Uterus (tissue), 4 donors: ENCODE measurements around the gene ARHGAP9. TPM values are rescaled to one million over a fixed set of nuclear protein-coding genes. Genes with fewer than 3 reads are reported as not detected.
"Not testable (repeated sequence)": the region's sequence is repeated elsewhere in the genome, so short reads cannot be mapped to it uniquely, and the experiment has no call there.

Experiments
- DNase-seq, 2 donors: peaks; one replicate each; pipeline ENCODE4 v3.0.0-alpha.2; 2019 to 2020
- H3K27ac ChIP-seq, 2 donors: fragments of 200-600 bp; sonication (generic); 1 replicate in 1 of 2; 2 replicates in 1 of 2; pipeline ENCODE4 v1.5.1; 2016 to 2018
- H3K27me3 ChIP-seq, 2 donors: fragments of 200-600 bp; sonication (generic); one replicate each; pipeline ENCODE4 v1.5.1; 2018 to 2019; ENCODE audit warnings: control low read depth in 1 of 2
- H3K36me3 ChIP-seq, 2 donors: fragments of 200-600 bp; sonication (generic); one replicate each; pipeline ENCODE4 v1.5.1; 2019; ENCODE audit warnings: control low read depth in 1 of 2
- H3K4me1 ChIP-seq, 2 donors: fragments of 200-600 bp; sonication (generic); one replicate each; pipeline ENCODE4 v1.5.1; 2018 to 2019; ENCODE audit warnings: control low read depth in 1 of 2
- H3K4me3 ChIP-seq, 2 donors: fragments of 200-600 bp; sonication (generic); 1 replicate in 1 of 2; 2 replicates in 1 of 2; pipeline ENCODE4 v1.5.1; 2018 to 2019; ENCODE audit warnings: mild to moderate bottlenecking in 1 of 2
- H3K9me3 ChIP-seq, 2 donors: fragments of 200-600 bp; sonication (generic); one replicate each; pipeline ENCODE4 v1.5.1; 2019; ENCODE audit warnings: control low read depth in 1 of 2
- POLR2A ChIP-seq, 2 donors: fragments of 450-650 bp; IDR thresholded peaks; one replicate each; pipeline ENCODE4 v1.6.1; 2016; ENCODE audit warnings: antibody characterized with exemption in 2 of 2, mild to moderate bottlenecking in 1 of 2, moderate library complexity in 1 of 2
- intact Hi-C: fragments of 100-400 bp; cut with DNase I; formaldehyde crosslinking; loops from one replicate; pipeline ENCODE4 v1.15.1; 2023; ENCODE audit warnings: low total_unique reads
- total RNA-seq, 4 donors: library from RNA; depleted of rRNA in 3 of 4; stranded (reverse); fragments of >200 nt in 3 of 4; gene quantifications; one replicate each; pipeline versions ENCODE4 v1.1.0 to v1.2.4, GENCODE V29; 2014 to 2023
- TF ChIP-seq, protein P1 (sequence below), 4 experiments: fragments of 200-600 bp in 2 of 4; fragments of 450-650 bp in 2 of 4; sonication (generic) in 2 of 4; IDR thresholded peaks; one replicate each; pipeline ENCODE4 v1.5.1; 2016 to 2019; ENCODE audit warnings: antibody characterized with exemption in 4 of 4, mild to moderate bottlenecking in 2 of 4, moderate library complexity in 1 of 4
- donor health status: DM: yes; HTN: yes; CAD: no.

Gene ARHGAP9
- total RNA-seq, 4 donors from 2014 or later: 1.5 to 8.1 (median 3.3) TPM

DNA sequence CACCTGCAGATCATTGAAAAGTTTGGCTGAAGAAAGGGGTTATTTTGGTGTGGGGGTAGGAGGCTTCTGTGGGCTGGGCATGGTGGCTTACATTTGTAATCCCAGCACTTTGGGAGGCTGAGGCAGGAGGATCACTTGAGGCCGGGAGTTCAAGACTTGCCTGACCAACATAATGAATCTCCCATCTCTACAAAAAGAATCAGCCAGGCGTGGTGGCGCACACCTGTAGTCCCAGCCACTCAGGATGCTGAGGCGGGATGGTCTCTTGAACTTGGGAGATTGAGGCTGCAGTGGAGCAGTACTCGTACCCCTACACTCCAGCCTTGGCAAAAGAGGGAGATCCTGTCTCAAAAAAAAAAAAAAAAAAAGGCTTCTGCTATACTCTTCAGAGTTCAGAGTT is 33.6 kb upstream of the ARHGAP9 start:
- Histone ChIP-seq H3K27me3 (no peaks in the 10 kb centered on the region), H3K4me1 (no peaks in the 10 kb centered on the region), H3K27ac (no peak overlapping the region), H3K36me3 (no peaks in the 10 kb centered on the region), H3K4me3 (no peak overlapping the region), H3K9me3 (no peaks in the 10 kb centered on the region)
- intact Hi-C loops: no loop called here
- DNase-seq: no peak
- no peak for TF ChIP-seq POLR2A (IDR thresholded peaks at IDR 0.05)
- TF ChIP-seq, protein P1, sequence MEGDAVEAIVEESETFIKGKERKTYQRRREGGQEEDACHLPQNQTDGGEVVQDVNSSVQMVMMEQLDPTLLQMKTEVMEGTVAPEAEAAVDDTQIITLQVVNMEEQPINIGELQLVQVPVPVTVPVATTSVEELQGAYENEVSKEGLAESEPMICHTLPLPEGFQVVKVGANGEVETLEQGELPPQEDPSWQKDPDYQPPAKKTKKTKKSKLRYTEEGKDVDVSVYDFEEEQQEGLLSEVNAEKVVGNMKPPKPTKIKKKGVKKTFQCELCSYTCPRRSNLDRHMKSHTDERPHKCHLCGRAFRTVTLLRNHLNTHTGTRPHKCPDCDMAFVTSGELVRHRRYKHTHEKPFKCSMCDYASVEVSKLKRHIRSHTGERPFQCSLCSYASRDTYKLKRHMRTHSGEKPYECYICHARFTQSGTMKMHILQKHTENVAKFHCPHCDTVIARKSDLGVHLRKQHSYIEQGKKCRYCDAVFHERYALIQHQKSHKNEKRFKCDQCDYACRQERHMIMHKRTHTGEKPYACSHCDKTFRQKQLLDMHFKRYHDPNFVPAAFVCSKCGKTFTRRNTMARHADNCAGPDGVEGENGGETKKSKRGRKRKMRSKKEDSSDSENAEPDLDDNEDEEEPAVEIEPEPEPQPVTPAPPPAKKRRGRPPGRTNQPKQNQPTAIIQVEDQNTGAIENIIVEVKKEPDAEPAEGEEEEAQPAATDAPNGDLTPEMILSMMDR (IDR thresholded peaks at IDR 0.05): no peak

DNA sequence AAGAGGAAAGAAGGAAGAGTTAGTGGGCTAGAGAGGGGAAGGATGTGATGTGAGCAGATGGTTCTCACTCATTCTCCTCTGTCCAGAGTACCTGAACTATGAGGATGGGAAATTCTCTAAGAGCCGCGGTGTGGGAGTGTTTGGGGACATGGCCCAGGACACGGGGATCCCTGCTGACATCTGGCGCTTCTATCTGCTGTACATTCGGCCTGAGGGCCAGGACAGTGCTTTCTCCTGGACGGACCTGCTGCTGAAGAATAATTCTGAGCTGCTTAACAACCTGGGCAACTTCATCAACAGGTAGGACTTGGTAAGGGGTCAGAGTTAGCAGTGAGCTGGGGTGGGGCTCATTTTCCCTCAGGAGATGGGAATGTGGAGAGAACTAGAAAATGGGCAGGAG is 33.0 kb upstream of the ARHGAP9 start:
- intact Hi-C loops: no loop called here
- Histone ChIP-seq H3K4me1 (no peaks in the 10 kb centered on the region), H3K27ac (no peak overlapping the region), H3K27me3 (no peaks in the 10 kb centered on the region), H3K4me3 (no peak overlapping the region), H3K9me3 (no peaks in the 10 kb centered on the region), H3K36me3 (no peaks in the 10 kb centered on the region)
- TF ChIP-seq, protein P1 (IDR thresholded peaks at IDR 0.05): no peak
- TF ChIP-seq POLR2A (IDR thresholded peaks at IDR 0.05): no peak
- DNase-seq: no peak

DNA sequence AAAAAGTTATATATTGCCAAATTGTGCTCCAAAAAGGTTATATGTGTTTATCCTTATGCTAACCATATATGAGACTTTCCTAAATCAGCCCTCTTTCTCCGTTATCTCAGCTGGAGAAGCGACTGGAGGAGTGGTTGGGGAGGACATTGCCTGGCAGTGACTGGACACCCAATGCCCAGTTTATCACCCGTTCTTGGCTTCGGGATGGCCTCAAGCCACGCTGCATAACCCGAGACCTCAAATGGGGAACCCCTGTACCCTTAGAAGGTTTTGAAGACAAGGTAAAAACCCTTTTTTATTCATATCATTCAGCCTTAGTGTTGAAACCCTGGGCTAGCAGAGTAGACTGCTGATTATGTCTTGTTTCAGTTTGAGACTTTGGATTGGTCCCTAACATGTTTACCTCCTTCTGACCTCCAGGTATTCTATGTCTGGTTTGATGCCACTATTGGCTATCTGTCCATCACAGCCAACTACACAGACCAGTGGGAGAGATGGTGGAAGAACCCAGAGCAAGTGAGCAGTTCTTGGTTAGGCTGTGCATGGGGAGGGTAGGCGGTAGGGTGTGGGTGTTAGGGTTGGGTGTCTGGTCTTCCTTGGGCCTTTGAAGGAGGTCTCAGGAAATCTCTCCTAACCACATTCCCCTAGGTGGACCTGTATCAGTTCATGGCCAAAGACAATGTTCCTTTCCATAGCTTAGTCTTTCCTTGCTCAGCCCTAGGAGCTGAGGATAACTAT is 32.1 kb upstream of the ARHGAP9 start:
- no peak overlapping the region for H3K27ac ChIP-seq
- no peak for DNase-seq
- no peak overlapping the region for H3K4me3 ChIP-seq
- no peaks in the 10 kb centered on the region for H3K9me3 ChIP-seq
- H3K36me3 ChIP-seq: no peaks in the 10 kb centered on the region
- intact Hi-C loops: no loop called here
- TF ChIP-seq, protein P1 (IDR thresholded peaks at IDR 0.05): no peak
- TF ChIP-seq POLR2A (IDR thresholded peaks at IDR 0.05): no peak
- no peaks in the 10 kb centered on the region for H3K27me3 ChIP-seq
- H3K4me1 ChIP-seq: no peaks in the 10 kb centered on the region

DNA sequence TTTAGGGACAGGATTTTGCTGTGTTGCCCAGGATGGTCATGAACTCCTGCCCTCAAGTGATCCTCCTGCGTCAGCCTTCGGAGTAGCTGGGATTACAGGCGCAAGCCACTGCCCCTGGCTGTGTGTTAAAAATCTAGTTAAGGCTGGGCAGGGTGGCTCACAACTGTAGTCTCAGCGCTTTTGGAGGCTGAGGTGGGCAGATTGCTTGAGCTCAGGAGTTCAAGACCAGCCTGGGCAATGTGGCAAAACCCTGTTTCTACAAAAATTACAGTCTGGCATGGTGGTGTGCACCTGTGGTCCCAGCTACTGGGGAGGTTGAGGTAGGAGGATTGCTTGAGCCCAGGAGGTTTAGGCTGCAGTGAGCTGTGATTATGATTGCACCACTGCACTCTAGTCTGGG is 31.5 kb upstream of the ARHGAP9 start:
- TF ChIP-seq, protein P1 (IDR thresholded peaks at IDR 0.05): no peak
- no peak for TF ChIP-seq POLR2A (IDR thresholded peaks at IDR 0.05)
- H3K4me3 ChIP-seq: no peak overlapping the region
- no peaks in the 10 kb centered on the region for H3K4me1 ChIP-seq
- H3K27ac ChIP-seq: no peak overlapping the region
- intact Hi-C loops: no loop called here
- H3K36me3 ChIP-seq: no peaks in the 10 kb centered on the region
- no peak for DNase-seq
- H3K9me3 ChIP-seq: no peaks in the 10 kb centered on the region
- no peaks in the 10 kb centered on the region for H3K27me3 ChIP-seq

DNA sequence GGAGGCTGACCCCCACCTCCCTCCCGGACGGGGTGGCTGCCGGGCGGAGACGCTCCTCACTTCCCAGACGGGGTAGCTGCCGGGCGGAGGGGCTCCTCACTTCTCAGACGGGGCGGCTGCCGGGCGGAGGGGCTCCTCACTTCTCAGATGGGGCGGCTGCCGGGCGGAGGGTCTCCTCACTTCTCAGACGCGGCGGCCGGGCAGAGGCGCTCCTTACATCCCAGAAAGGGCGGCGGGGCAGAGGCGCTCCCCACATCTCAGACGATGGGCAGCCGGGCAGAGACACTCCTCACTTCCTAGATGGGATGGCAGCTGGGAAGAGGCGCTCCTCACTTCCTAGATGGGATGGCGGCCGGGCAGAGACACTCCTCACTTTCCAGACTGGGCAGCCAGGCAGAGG is 28.1 kb upstream of the ARHGAP9 start:
- H3K27me3 ChIP-seq, H3K9me3 ChIP-seq, intact Hi-C loops, H3K4me1 ChIP-seq, DNase-seq, H3K36me3 ChIP-seq, H3K4me3 ChIP-seq, H3K27ac ChIP-seq: not testable (repeated sequence)

DNA sequence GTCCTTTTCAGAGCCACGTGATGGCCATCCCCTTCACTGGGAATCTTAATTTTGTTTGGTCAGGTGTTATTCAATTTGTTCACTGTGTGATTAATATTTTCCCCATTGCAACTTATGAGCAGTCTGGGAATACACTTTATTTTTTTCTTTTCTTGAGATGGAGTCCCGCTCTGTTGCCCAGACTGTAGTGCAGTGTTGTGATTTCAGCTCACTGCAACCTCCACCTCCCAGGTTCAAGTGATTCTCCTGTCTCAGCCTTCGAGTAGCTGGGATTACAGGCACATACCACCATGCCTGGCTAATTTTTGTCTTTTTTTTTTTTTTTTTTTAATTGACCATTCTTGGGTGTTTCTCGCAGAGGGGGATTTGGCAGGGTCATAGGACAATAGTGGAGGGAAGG is 26.9 kb upstream of the ARHGAP9 start:
- H3K27ac ChIP-seq, H3K27me3 ChIP-seq, H3K36me3 ChIP-seq, DNase-seq, intact Hi-C loops, H3K4me1 ChIP-seq, H3K4me3 ChIP-seq, H3K9me3 ChIP-seq: not testable (repeated sequence)

DNA sequence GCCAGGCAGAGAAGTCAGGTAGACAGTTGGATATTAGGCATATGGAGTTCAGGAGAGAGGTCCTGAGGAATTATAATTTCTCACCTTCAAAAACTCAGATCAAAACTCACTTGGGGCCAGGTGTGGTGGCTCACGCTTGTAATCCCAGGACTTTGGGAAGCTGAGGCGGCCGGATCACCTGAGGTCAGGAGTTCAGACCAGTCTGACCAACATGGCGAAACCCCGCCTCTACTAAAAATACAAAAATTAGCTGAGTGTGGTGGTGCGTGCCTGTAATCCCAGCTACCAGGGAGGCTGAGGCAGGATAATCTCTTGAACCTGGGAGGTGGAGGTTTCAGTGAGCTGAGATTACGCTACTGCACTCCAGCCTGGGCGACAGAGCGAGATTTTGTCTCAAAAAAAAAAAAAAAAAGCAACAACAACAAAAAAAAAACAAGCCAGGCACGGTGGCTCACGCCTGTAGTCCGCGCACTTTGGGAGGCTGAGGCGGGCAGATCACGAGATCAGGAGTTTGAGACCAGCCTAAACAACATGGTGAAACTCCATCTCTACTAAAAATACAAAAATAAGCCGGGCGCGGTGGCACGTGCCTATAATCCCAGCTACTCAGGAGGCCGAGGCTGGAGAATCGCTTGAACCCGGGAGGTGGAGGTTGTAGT is 22.8 kb upstream of the ARHGAP9 start:
- DNase-seq, H3K4me1 ChIP-seq, H3K27ac ChIP-seq, H3K36me3 ChIP-seq, H3K27me3 ChIP-seq, H3K9me3 ChIP-seq, H3K4me3 ChIP-seq, intact Hi-C loops: not testable (repeated sequence)
